WI38 (cell line): ENCODE results near the gene FIBP.

ENCODE experiments used
- H3K4me3 ChIP-seq: 2 replicates; pipeline ENCODE4 v1.5.1; 2011; ENCODE audit warnings: low read depth, mild to moderate bottlenecking, control low read depth, low read length
- TF ChIP-seq, protein P1 (sequence below): IDR thresholded peaks from 2 replicates; pipeline ENCODE4 v1.5.1; 2012; ENCODE audit warnings: low read depth, mild to moderate bottlenecking, control low read depth, low read length

FIBP gene

GRCh38 chr11:65867284-65868071 lies 20.8 kb downstream of the FIBP start:
- H3K4me3 ChIP-seq: no peak overlapping the region
- TF ChIP-seq, protein P1, sequence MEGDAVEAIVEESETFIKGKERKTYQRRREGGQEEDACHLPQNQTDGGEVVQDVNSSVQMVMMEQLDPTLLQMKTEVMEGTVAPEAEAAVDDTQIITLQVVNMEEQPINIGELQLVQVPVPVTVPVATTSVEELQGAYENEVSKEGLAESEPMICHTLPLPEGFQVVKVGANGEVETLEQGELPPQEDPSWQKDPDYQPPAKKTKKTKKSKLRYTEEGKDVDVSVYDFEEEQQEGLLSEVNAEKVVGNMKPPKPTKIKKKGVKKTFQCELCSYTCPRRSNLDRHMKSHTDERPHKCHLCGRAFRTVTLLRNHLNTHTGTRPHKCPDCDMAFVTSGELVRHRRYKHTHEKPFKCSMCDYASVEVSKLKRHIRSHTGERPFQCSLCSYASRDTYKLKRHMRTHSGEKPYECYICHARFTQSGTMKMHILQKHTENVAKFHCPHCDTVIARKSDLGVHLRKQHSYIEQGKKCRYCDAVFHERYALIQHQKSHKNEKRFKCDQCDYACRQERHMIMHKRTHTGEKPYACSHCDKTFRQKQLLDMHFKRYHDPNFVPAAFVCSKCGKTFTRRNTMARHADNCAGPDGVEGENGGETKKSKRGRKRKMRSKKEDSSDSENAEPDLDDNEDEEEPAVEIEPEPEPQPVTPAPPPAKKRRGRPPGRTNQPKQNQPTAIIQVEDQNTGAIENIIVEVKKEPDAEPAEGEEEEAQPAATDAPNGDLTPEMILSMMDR: no peak

- H3K4me3 ChIP-seq: no peak overlapping the region
- TF ChIP-seq, protein P1: no peak
Observed at GRCh38 chr11:65866509-65867283, 21.6 kb downstream of the FIBP start.

DNA sequence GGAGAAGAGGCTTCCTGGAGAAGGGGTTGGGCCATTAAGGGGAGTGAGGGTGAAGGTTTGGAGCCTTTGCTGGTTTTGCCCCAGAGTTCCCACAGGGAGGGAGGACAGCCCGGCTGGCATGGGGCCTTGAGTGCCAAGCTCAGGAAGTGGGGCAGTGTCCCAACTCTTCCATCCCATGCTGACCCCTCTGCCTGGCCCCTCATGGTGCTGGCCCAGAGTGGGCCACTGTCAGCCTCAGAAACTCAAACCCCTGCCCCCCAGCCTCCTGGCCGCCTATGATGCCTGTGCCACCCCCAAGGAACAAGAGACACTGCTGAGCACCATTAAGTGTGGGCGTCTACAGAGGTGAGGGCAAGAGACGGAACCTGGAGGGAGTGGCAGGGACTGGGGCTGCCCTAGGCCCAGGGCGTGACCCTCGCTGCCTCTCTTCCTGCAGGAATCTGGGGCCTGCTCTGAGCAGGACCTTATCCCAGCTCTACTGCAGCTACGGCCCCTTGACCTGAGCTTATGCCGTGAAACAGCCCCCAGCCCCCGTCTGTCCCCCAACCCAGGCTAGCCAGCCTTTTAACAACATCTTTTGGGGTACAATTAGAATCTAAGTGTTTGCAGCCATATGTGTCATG lies 22.6 kb downstream of the FIBP start:
- TF ChIP-seq, protein P1: no peak
- no peak overlapping the region for H3K4me3 ChIP-seq

DNA sequence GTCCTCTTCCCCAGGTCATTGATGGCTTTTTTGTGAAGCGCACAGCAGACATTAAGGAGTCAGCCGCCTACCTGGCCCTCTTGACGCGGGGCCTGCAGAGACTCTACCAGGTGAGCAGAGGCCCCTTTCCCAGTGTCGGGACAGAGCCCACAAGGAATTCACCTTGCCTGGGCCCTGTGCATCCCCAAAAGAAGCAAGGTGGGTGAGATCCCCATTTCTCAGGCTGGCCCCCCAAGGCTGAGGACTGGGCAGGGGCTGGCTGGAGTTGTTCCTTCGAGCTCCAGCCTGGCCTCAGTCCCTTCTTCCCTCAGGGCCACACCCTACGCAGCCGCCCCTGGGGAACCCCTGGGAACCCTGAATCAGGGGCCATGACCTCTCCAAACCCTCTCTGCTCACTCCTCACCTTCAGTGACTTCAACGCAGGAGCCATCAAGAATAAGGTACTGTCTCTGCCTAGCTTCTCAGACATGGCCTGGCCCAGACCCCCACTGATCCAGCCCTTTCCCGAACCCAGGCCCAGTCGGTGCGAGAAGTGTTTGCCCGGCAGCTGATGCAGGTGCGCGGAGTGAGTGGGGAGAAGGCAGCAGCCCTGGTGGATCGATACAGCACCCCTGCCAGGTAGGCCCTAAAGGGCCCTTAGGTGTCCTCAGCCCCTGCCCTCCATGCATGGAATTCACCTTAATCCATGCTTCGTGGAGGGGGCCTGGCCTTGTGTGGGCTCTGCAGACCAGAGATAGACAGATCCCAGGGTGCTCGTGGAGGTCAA lies 23.4 kb downstream of the FIBP start:
- TF ChIP-seq, protein P1: no peak
- H3K4me3 ChIP-seq: no peak overlapping the region

- TF ChIP-seq, protein P1: no peak
- no peak overlapping the region for H3K4me3 ChIP-seq
Observed at GRCh38 chr11:65863889-65864705, 24.2 kb downstream of the FIBP start.

DNA sequence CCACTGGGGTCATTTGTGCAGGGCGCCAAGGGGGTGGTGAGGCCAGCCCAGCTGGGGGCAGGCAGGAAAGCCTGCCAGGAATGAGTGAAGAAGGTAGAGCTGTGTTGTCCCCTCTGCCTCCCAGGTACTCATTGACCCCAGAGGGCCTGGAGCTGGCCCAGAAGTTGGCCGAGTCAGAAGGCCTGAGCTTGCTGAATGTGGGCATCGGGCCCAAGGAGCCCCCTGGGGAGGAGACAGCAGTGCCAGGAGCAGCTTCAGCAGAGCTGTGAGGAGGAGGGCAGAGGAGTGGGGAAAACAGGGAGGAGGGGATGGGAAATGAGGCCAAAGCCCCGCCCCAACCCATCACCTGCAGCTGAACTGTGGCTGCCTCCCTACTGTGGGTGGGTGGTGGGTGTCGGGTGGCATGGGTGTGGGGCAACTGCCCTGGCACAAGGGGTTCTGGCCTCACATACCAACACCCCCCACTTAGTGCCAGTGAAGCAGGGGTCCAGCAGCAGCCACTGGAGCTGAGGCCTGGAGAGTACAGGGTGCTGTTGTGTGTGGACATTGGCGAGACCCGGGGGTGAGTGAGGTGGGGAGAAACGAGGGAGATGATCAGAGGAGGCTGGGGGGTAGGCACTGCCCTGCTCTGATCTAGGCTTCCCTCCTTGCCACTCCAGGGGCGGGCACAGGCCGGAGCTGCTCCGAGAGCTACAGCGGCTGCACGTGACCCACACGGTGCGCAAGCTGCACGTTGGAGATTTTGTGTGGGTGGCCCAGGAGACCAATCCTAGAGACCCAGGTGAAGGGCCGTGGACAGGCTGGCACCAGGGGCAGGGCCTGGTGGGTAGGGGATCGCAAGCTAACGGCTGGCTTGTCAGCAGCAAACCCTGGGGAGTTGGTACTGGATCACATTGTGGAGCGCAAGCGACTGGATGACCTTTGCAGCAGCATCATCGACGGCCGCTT lies 25.1 kb downstream of the FIBP start:
- no peak overlapping the region for H3K4me3 ChIP-seq
- TF ChIP-seq, protein P1: no peak
